Transverse colon (tissue), 4 donors: ENCODE measurements around the gene MLLT10. TPM values are rescaled to one million over a fixed set of nuclear protein-coding genes. Genes with fewer than 3 reads are reported as not detected.

ENCODE experiments used
- DNase-seq: peaks from one replicate; pipeline ENCODE4 v3.0.0-alpha.2; 2019
- H3K27ac ChIP-seq, 4 donors: fragments of 200-600 bp; sonication (generic); 2 replicates each; pipeline ENCODE4 v1.5.1; 2016 to 2018; ENCODE audit warnings: inconsistent platforms in 4 of 4
- H3K27me3 ChIP-seq: fragments of 200-600 bp; sonication (generic); 2 replicates; pipeline ENCODE4 v1.5.1; 2017; ENCODE audit warnings: inconsistent platforms
- H3K36me3 ChIP-seq, 4 donors: fragments of 200-600 bp; sonication (generic); 2 replicates each; pipeline ENCODE4 v1.5.1; 2017 to 2019; ENCODE audit warnings: inconsistent platforms in 4 of 4
- H3K4me1 ChIP-seq, 4 donors: fragments of 200-600 bp; sonication (generic); 2 replicates each; pipeline ENCODE4 v1.5.1; 2017 to 2020; ENCODE audit warnings: inconsistent platforms in 4 of 4
- H3K4me3 ChIP-seq, 4 donors: fragments of 200-600 bp; sonication (generic); 1 replicate in 1 of 4; 2 replicates in 3 of 4; pipeline versions ENCODE4 v1.5.1 to v1.6.1; 2017 to 2019; ENCODE audit warnings: inconsistent platforms in 4 of 4
- H3K9me3 ChIP-seq, 2 donors: fragments of 200-600 bp; sonication (generic); 2 replicates each; pipeline ENCODE4 v1.5.1; 2017 to 2019; ENCODE audit warnings: inconsistent platforms in 2 of 2
- CTCF ChIP-seq, 5 experiments: fragments of 200-600 bp in 3 of 5; fragments of 450-650 bp in 2 of 5; sonication (generic) in 3 of 5; IDR thresholded peaks; 1 replicate in 2 of 5; 2 replicates in 3 of 5; pipeline ENCODE4 v1.5.1; 2016 to 2017; ENCODE audit warnings: antibody characterized with exemption in 5 of 5, inconsistent platforms in 3 of 5, mild to moderate bottlenecking in 2 of 5, moderate library complexity in 1 of 5
- EP300 ChIP-seq: sonication (generic); formaldehyde crosslinking; IDR thresholded peaks from one replicate; pipeline ENCODE4 v1.6.1; 2017; ENCODE audit warnings: antibody characterized with exemption, low read depth
- POLR2A ChIP-seq: fragments of 450-650 bp; IDR thresholded peaks from one replicate; pipeline ENCODE4 v1.6.1; 2016; ENCODE audit warnings: antibody characterized with exemption, mild to moderate bottlenecking, moderate library complexity
- POLR2AphosphoS5 ChIP-seq, 3 donors: sonication (generic); formaldehyde crosslinking; IDR thresholded peaks; one replicate each; pipeline ENCODE4 v1.6.1; 2016; ENCODE audit warnings: antibody characterized with exemption in 3 of 3
- WGBS, 2 donors: methylation state at CpG; one replicate each; pipeline ENCODE4 v1.1.5; 2018; ENCODE audit warnings: low coverage in 1 of 2; 5-methylcytosine and 5-hydroxymethylcytosine counted together
- in situ Hi-C, 4 donors: fragments of 200-750 bp; cut with MboI; loops; one replicate each; pipeline versions ENCODE4 v1.15.0 to v1.15.1; 2017; ENCODE audit warnings: low sequenced_read_pairs in 3 of 4, low pct_ligation_motif_present in 1 of 4, low pct_unique_long_range_greater_than_20kb in 1 of 4
- intact Hi-C: fragments of 100-400 bp; cut with DNase I; formaldehyde crosslinking; loops from one replicate; pipeline ENCODE4 v1.15.1; 2023; ENCODE audit warnings: low total_unique reads
- total RNA-seq, 4 donors: library from RNA; depleted of rRNA; stranded (reverse); fragments of >200 nt; gene quantifications; one replicate each; pipeline ENCODE4 v1.1.0, GENCODE V29; 2016

Gene MLLT10
- total RNA-seq, 4 donors from 2014 or later = 12.0 to 43.0 (median 28.5) TPM

- no peak for TF ChIP-seq POLR2A
- no peak for TF ChIP-seq POLR2AphosphoS5 (IDR thresholded peaks at IDR 0.05)
- no peak for TF ChIP-seq EP300
- no peak for TF ChIP-seq CTCF (IDR thresholded peaks at IDR 0.05)
- DNase-seq = no peak
- H3K4me1 ChIP-seq = peaks cover 0 to 15% (median 7%) of the 10 kb centered on the region in 4 donors
- intact Hi-C loops = no loop called here
- H3K4me3 ChIP-seq = no peak overlapping the region
- H3K9me3 ChIP-seq = no peaks in the 10 kb centered on the region
- H3K36me3 ChIP-seq = no peaks in the 10 kb centered on the region
- in situ Hi-C loops = loop anchor here in 1 of 4 donors (10.0 to 25.0 kb wide), 2 partner anchors 223 to 810 kb away; partner anchors contain the start of genes BMI1 and COMMD3
- H3K27ac ChIP-seq = no peak overlapping the region
- peaks cover 79% of the 10 kb centered on the region for H3K27me3 ChIP-seq
- WGBS, 2 donors = 86 to 91% methylated on average over 1 to 2 of the region's 2 CpGs
Measured at GRCh38 chr10:21501731-21502347, 32.2 kb upstream of the MLLT10 start.

- Histone ChIP-seq H3K27ac (no peak overlapping the region), H3K36me3 (no peaks in the 10 kb centered on the region), H3K27me3 (peaks cover 77% of the 10 kb centered on the region), H3K4me3 (no peak overlapping the region), H3K4me1 (peaks cover 0 to 10% (median 2%) of the 10 kb centered on the region in 4 donors), H3K9me3 (no peaks in the 10 kb centered on the region)
- DNase-seq = no peak
- intact Hi-C loops (no loop called here), in situ Hi-C loops (loop anchor here in 1 of 4 donors (10.0 to 25.0 kb wide), 2 partner anchors 222 to 810 kb away; partner anchors contain the start of genes BMI1 and COMMD3)
- TF ChIP-seq POLR2AphosphoS5 (IDR thresholded peaks at IDR 0.05) = no peak
- no peak for TF ChIP-seq POLR2A
- TF ChIP-seq EP300 = no peak
- no peak for TF ChIP-seq CTCF (IDR thresholded peaks at IDR 0.05)
- 94% methylated on average over 3 of the region's 3 CpGs; no CpG with 5 or more reads in 1 of the 2 donors for WGBS, 2 donors
Measured at GRCh38 chr10:21502348-21502740, 31.7 kb upstream of the MLLT10 start.

GRCh38 chr10:21503542-21503941 is 30.5 kb upstream of the MLLT10 start:
- Histone ChIP-seq H3K4me1 (peaks cover 0 to 7% (median 0%) of the 10 kb centered on the region in 4 donors), H3K36me3 (no peaks in the 10 kb centered on the region), H3K9me3 (no peaks in the 10 kb centered on the region), H3K4me3 (no peak overlapping the region), H3K27ac (no peak overlapping the region), H3K27me3 (peaks cover 68% of the 10 kb centered on the region)
- 73 to 100% methylated on average over 1 of the region's 1 CpG for WGBS, 2 donors
- in situ Hi-C loops (loop anchor here in 1 of 4 donors (10.0 to 25.0 kb wide), 2 partner anchors 221 to 809 kb away; partner anchors contain the start of genes BMI1 and COMMD3), intact Hi-C loops (no loop called here)
- no peak for DNase-seq
- TF ChIP-seq POLR2A = no peak
- no peak for TF ChIP-seq POLR2AphosphoS5 (IDR thresholded peaks at IDR 0.05)
- no peak for TF ChIP-seq CTCF (IDR thresholded peaks at IDR 0.05)
- TF ChIP-seq EP300 = no peak

- Histone ChIP-seq H3K9me3 (no peaks in the 10 kb centered on the region), H3K4me1 (no peaks in the 10 kb centered on the region), H3K27me3 (peaks cover 67% of the 10 kb centered on the region), H3K4me3 (no peak overlapping the region), H3K36me3 (no peaks in the 10 kb centered on the region), H3K27ac (no peak overlapping the region)
- in situ Hi-C loops = loop anchor here in 1 of 4 donors (10.0 to 25.0 kb wide), 2 partner anchors 219 to 807 kb away; partner anchors contain the start of genes BMI1 and COMMD3
- intact Hi-C loops = no loop called here
- no peak for DNase-seq
- TF ChIP-seq POLR2A = no peak
- no peak for TF ChIP-seq CTCF (IDR thresholded peaks at IDR 0.05)
- TF ChIP-seq EP300 = no peak
- TF ChIP-seq POLR2AphosphoS5 (IDR thresholded peaks at IDR 0.05) = no peak
- WGBS, 2 donors = 75 to 80% methylated on average over 2 to 4 of the region's 4 CpGs
Measured at GRCh38 chr10:21505711-21506278, 28.2 kb upstream of the MLLT10 start.
